ENCODE data around the gene MLLT10.

MLLT10 gene

DNA sequence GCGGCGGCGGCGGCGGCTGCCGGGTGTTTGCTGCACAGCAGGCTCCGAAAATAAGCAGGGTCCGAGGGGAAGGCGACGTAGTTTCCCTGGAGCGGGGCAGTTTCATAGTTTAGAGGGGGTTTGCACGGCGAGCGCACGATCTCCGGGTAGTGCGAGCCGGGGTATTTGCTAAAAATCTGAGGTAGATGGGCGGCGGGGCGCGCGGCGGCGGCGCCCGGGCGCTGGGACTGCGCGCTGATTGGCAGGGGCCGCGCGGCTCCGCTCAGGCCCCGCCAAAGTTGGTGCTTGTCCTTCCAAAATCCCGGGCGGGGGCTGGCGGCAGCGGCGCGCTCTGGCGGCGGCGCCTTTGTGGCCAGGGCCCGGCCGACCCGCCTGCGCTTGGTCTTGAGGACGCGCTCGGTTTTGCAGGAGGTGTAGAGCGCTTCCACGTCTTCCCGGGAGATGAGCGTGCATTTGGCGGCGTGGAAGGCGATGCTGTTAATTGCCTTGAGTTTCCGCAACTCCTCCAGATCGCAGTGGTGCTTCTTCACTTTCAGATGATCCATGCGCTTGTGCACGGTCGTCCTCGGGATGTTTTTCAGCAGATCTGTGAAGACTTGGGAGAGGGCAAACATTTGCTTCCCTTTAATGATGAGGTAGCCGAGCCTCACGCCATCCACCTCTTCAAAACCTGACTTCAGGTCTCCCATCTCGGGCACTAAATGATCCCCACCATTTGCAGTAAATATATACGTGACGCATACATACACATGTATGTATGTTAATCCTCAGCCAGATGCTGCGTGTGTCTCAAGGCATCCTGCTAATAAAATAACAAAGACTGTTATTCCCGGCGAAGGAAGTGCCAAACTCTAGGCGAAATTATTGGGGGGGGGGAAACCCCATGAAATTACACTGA lies 16.6 kb upstream of the MLLT10 start:
- no peak for DNase-seq

DNA sequence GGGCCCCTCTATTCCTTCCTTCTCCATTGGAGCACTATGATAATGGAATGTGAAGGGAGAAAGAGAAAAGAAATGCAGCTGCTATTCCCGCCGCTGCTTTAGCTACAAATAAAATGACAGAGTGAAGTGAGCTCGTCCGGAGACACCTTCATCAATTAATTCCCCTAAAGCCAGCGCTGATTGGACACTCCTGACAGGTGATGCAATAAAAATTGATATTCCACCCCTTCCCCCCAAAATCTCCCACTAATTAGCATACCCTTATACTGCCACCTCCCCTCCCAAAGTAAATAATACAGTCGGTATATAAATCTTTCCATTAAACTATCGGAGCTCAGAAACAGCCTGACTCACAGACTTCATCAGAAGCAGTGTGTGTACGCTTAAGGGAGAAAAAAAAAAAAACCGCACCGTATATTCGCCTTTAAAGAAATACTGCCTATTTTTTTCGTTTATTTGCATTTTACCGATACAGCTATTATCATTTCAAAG lies 15.8 kb upstream of the MLLT10 start:
- no peak for DNase-seq

DNA sequence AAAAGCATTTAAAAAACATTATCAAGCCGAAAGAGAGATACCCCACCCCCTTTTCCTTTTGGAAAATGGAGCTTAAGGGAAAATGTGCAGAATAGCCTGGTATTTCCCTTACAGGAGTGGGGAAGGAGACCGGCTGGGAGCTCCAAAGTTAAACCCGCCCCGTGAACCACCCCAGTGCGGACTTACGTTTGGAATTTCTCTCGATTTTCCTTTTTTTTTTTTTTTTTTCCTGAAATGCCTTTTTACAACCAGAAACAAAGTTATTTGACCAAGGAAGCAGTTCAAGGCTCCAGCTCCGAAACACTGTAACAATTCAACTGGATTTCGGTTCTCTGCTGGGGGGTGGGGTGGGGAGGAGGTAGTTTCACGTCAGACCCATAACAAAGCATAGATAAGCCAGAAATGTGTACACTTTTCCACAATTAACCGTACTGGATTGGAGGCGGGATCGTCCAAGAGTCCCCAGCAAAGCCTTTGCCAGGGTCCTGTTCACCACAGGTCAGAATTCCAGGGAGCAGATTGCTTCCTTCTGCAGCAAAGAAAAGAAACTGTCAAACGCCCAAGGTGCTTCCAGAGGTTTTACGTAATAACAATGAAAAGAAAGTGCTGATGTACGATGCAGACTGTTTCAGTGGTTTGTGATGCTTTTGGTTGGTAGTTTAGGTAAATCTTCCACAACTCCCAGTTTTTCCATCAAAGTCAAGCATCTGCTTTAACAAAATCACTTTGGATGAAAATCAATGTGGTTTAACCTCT lies 15.2 kb upstream of the MLLT10 start:
- DNase-seq: no peak

- no peak for DNase-seq
These were observed 14.6 kb upstream of the MLLT10 start for GRCh38 chr10:21519397-21519933.

DNA sequence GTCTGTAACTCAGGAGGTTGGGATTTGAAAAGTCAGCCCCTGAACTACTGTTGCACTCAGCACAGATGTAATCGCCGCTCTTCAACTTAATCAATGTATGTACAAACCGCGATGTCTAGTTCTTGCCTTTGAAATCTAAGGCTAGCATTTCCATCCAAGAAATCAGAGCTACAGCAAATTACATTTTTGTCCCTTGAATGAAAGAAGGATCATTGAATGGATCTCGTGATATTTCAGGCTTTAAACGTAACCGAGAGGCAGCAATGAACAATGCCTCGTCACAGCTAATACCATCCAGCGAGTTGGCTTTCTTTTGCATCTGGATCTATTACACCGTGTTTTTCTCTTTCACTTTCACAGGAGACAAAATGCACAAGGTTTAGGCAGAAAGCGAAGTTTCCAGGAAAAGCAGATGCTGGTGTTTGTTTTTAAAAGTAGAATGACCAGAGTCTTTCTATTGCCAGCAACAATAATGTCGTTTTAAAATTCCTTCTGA lies 14.0 kb upstream of the MLLT10 start:
- no peak for DNase-seq

GRCh38 chr10:21520509-21520908 lies 13.5 kb upstream of the MLLT10 start:
- DNase-seq: no peak

GRCh38 chr10:21520949-21521348 lies 13.1 kb upstream of the MLLT10 start:
- no peak for DNase-seq

- DNase-seq: no peak
These were observed 12.1 kb upstream of the MLLT10 start for GRCh38 chr10:21521751-21522533.

GRCh38 chr10:21522631-21523406 lies 11.2 kb upstream of the MLLT10 start:
- no peak for DNase-seq

DNA sequence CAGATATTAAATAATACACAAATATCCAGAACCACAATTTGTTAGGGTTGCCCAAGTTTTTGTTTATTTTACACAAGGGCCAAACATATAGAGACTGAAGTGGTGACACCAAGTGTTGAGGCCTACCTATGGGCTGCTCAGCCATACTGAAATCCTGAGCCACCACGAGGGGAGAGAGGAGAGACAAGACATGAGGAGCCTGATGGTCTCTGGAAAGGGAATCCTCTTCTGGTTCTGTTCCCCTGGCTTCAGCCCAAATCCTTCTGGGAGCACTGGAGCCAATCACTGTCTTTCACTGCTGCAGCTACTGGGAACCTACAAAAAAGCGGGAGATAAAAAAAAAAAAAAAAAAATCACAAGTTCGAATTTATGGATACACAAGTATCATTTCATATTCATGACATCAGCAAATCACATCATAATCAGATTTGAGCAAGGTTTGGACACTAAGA lies 10.4 kb upstream of the MLLT10 start:
- no peak for DNase-seq

- DNase-seq: no peak
These were observed 9.9 kb upstream of the MLLT10 start for GRCh38 chr10:21524131-21524525.

DNA sequence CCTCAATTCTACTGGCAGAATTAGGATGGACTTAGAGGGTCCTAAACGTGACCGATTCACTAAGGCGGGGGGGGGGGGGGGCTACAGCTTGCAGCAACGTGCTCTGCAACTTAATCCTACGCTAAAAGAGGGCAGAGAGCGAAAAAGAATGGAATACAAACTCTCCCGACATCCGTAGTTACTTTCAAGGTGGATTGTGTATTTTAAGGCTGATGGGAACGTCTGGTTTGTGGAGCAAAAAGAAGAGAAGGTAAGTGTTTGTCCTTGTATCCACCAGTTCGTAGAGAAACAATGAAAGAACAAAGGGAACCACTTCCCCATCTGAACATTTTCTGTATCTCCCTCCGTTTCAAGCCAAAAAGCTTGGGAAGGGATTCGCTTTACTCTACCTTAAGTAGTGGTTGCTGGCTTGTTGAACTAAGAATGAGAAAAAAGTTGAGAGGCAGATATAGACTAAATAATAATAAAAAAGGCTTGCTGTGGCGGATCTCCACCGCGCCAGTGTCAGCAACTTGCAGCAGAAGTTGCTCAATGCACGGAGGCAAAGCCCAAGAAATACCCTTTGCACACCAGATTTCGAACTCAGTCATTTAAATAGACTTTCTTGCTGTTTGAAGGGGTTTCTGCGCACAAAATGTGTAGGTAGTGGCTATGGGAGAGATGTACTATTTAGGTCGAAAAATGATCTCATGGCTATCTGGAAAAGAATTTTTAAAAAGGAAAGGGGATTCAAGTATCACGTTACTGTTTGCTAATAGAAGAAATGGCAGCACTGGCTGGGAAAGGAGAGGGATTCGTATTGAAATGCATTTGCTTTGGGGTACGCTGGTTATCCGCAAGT lies 9.3 kb upstream of the MLLT10 start:
- no peak for DNase-seq

- no peak for DNase-seq
These were observed 8.5 kb upstream of the MLLT10 start, which contains the start of gene SKIDA1 for GRCh38 chr10:21525367-21526187. SKIDA1 (minus strand) TSS chr10:21525682; CDS start chr10:21517822, 7,860 bp downstream.

DNA sequence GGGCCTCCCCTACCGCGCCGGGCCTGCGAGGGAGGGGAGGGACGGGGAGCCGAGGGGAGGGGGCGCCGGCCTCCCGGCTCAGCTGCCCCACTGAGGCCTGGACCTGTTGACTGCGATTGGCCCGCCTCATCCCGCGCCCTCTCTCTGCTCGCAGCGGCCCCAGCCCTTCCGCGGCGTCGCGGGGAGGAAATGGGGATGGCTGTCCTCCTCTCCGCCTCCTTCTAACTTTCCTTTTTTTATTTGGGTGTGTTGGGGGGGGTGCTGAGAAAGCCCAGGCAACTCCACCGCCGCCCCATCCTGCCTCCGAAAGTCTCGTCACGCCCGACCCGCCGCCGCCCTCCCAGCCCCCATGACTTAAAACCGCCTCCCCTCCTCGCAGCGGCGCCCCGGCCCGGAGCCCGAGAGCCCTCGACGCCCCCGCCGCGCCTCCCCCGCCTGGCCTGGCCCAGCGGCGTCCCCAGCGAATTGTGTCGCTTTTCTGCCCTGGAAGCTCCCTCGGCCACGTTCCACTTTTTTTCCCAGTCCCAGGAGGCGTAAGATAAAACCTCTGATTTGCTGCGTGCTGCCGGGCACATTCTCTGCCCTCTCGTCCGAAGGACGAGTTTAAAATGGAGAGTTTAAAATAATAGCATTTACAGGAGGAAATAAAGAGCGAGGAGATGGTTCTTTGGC lies 7.7 kb upstream of the MLLT10 start:
- no peak for DNase-seq

- no peak for DNase-seq
These were observed 7.0 kb upstream of the MLLT10 start for GRCh38 chr10:21526860-21527597.

- no peak for DNase-seq
These were observed 6.3 kb upstream of the MLLT10 start for GRCh38 chr10:21527598-21528235.

DNA sequence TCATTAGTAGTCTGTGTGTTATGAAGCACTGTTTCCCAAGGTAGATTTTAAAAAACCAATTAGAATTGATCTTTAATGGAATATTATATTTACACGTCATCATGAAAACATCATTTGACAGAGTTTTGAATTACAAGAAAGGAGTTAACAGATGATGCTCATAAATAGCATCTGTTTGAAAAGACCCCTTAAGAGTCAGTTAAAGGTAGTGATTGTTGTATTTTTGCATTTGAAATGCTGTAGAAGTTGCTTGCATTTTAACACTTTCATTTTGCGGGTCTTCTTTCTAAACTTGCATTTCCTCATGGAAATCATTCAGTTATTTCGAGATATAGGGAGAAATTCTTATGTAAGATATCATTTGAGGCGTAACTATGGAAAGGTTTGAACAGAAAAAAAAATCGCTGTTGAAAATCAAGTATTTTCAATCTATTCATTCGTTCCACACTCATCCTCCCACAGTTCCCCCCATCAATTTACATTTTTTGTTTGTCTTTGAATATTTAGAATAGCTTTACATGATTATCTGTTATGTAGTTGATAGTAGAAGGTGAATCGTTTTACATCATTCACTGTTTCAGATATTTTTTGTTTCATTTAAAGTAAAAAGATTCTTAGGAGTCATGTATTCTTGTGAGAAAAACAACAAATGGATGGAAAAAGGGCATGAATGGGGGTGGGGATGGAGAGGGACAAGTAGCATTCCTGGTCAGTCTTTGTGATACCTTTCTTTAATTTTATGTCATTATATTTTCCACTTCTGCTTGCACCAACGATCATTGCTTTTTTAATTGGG lies 5.6 kb upstream of the MLLT10 start:
- no peak for DNase-seq

All from NK-92 treated with Interleukin-12 subunit alpha and Interleukin-12 subunit beta, amount 100 ng/mL, for 24 hours (cell line).